ENCODE measurements around the gene SPCS1. TPM values are rescaled to one million over a fixed set of nuclear protein-coding genes. Genes with fewer than 3 reads are reported as not detected.
"Not testable (repeated sequence)": the region's sequence is repeated elsewhere in the genome, so short reads cannot be mapped to it uniquely, and the experiment has no call there.

SPCS1 gene
- total RNA-seq, 2 donors from 2014 or later: 33.0 to 59.9 TPM

GRCh38 chr3:52671676-52672075, 34.2 kb upstream of the SPCS1 start:
- TF ChIP-seq POLR2A (IDR thresholded peaks at IDR 0.05) (no peak), CTCF (IDR thresholded peaks at IDR 0.05) (no peak)

GRCh38 chr3:52676201-52676600, 29.7 kb upstream of the SPCS1 start:
- H3K36me3 ChIP-seq (replicated peaks in 1 of 2; ENCODE audit: insufficient read depth in 1 of 2, low read depth in 2 of 2): peaks cover 8 to 30% of the 10 kb centered on the region in 2 donors
- H3K27ac ChIP-seq; intact Hi-C loops (cut with DNase I); H3K27me3 ChIP-seq; H3K9me3 ChIP-seq; H3K4me1 ChIP-seq; H3K4me3 ChIP-seq; ATAC-seq; DNase-seq: not testable (repeated sequence)
- 48 to 68% methylated on average over 3 of the region's 3 CpGs for WGBS, 2 donors

More at GRCh38 chr3:52671676-52672075, 34.2 kb upstream of the SPCS1 start:
- intact Hi-C loops (cut with DNase I): no loop called here
- Histone ChIP-seq H3K36me3 (replicated peaks in 1 of 2; ENCODE audit: insufficient read depth in 1 of 2, low read depth in 2 of 2) (peaks cover 5 to 20% of the 10 kb centered on the region in 2 donors), H3K27ac (no peak overlapping the region), H3K4me1 (no peaks in the 10 kb centered on the region), H3K4me3 (no peak overlapping the region), H3K9me3 (no peaks in the 10 kb centered on the region), H3K27me3 (no peaks in the 10 kb centered on the region)
- DNase-seq (no peak), ATAC-seq (no peak)
- 58 to 69% methylated on average over 1 of the region's 1 CpG for WGBS, 2 donors

GRCh38 chr3:52678265-52679198, 27.4 kb upstream of the SPCS1 start:
- no peak for TF ChIP-seq CTCF (IDR thresholded peaks at IDR 0.05)
- no peak for TF ChIP-seq POLR2A (IDR thresholded peaks at IDR 0.05)
- Histone ChIP-seq H3K36me3 (replicated peaks in 1 of 2; ENCODE audit: insufficient read depth in 1 of 2, low read depth in 2 of 2) (peaks cover 8 to 22% of the 10 kb centered on the region in 2 donors), H3K27ac (no peak overlapping the region), H3K27me3 (no peaks in the 10 kb centered on the region), H3K9me3 (peaks cover 0 to 4% (median 0%) of the 10 kb centered on the region in 3 donors), H3K4me3 (no peak overlapping the region), H3K4me1 (peaks cover 30% of the 10 kb centered on the region)
- ATAC-seq (no peak), DNase-seq (no peak)
- WGBS, 2 donors: 94 to 96% methylated on average over 6 of the region's 6 CpGs
- intact Hi-C loops (cut with DNase I): no loop called here

GRCh38 chr3:52679199-52679538, 26.7 kb upstream of the SPCS1 start:
- peaks cover 36% of the 10 kb centered on the region for H3K4me1 ChIP-seq
- no peak for TF ChIP-seq CTCF (IDR thresholded peaks at IDR 0.05)
- TF ChIP-seq POLR2A (IDR thresholded peaks at IDR 0.05): no peak
- WGBS, 2 donors: 48 to 58% methylated on average over 3 of the region's 3 CpGs
- peaks cover 8 to 22% of the 10 kb centered on the region in 2 donors for H3K36me3 ChIP-seq (replicated peaks in 1 of 2; ENCODE audit: insufficient read depth in 1 of 2, low read depth in 2 of 2)
- peaks cover 0 to 4% (median 0%) of the 10 kb centered on the region in 3 donors for H3K9me3 ChIP-seq
- no peak for DNase-seq
- H3K27me3 ChIP-seq: no peaks in the 10 kb centered on the region
- intact Hi-C loops (cut with DNase I): no loop called here
- no peak for ATAC-seq
- no peak overlapping the region for H3K4me3 ChIP-seq
- H3K27ac ChIP-seq: peak overlapping the region in 1 of 4 donors; percentile 43

- WGBS, 2 donors: 12 to 18% methylated on average over 1 of the region's 1 CpG
- ATAC-seq (no peak), DNase-seq (no peak)
- Histone ChIP-seq H3K27ac (peak overlapping the region in 1 of 4 donors; percentile 43), H3K4me1 (peaks cover 43% of the 10 kb centered on the region), H3K27me3 (no peaks in the 10 kb centered on the region), H3K4me3 (no peak overlapping the region), H3K9me3 (peaks cover 0 to 4% (median 0%) of the 10 kb centered on the region in 3 donors), H3K36me3 (replicated peaks in 1 of 2; ENCODE audit: insufficient read depth in 1 of 2, low read depth in 2 of 2) (peaks cover 8 to 22% of the 10 kb centered on the region in 2 donors)
- intact Hi-C loops (cut with DNase I): no loop called here
- TF ChIP-seq POLR2A (IDR thresholded peaks at IDR 0.05) (no peak), CTCF (IDR thresholded peaks at IDR 0.05) (no peak)
Measured at GRCh38 chr3:52679811-52680210, 26.1 kb upstream of the SPCS1 start.
